ENCODE data around the gene RALBP1. TPM values are rescaled to one million over a fixed set of nuclear protein-coding genes. Genes with fewer than 3 reads are reported as not detected.
"Not testable (repeated sequence)": the region's sequence is repeated elsewhere in the genome, so short reads cannot be mapped to it uniquely, and the experiment has no call there.

RALBP1 gene
- 52.1 and 68.0 TPM in 2 replicates for total RNA-seq
- polyA plus RNA-seq = 31.1 and 33.5 TPM in 2 replicates

GRCh38 chr18:9474983-9475642, at the start of gene RALBP1:
Gene RALBP1, plus strand, starts transcription at chr18:9475513. Its CDS starts 37,533 bp downstream, at chr18:9513046.
- peak; percentile 100 for DNase-seq (ENCODE audit: low read depth in 1 of 2, low spot score in 1 of 2)
- H3K4me3 ChIP-seq = peak within 1 kb of the TSS; percentile 66
- no peaks in the 10 kb centered on the region for H3K9me3 ChIP-seq (ENCODE audit: low read depth)
- peaks cover 16% of the 10 kb centered on the region for H3K4me1 ChIP-seq (ENCODE audit: low read depth)
- H3K27ac ChIP-seq = peak within 1 kb of the TSS; percentile 83
- H3K27me3 ChIP-seq = no peaks in the 10 kb centered on the region
- peak; percentile 8 for TF ChIP-seq CTCF (IDR thresholded peaks at IDR 0.05; ENCODE audit: low read depth, low read length)
- H3K36me3 ChIP-seq = no peaks in the 10 kb centered on the region

- Histone ChIP-seq H3K4me1 (ENCODE audit: low read depth) (no peaks in the 10 kb centered on the region), H3K36me3 (no peaks in the 10 kb centered on the region), H3K27me3 (no peaks in the 10 kb centered on the region), H3K4me3 (no peak overlapping the region), H3K9me3 (ENCODE audit: low read depth) (no peaks in the 10 kb centered on the region), H3K27ac (no peak overlapping the region)
- DNase-seq (ENCODE audit: low read depth in 1 of 2, low spot score in 1 of 2) = no peak
- TF ChIP-seq CTCF (IDR thresholded peaks at IDR 0.05; ENCODE audit: low read depth, low read length) = no peak
These were observed 48.6 kb upstream of the RALBP1 start for GRCh38 chr18:9426753-9427152.

GRCh38 chr18:9428301-9428706, 47.0 kb upstream of the RALBP1 start:
- no peak for TF ChIP-seq CTCF (IDR thresholded peaks at IDR 0.05; ENCODE audit: low read depth, low read length)
- H3K9me3 ChIP-seq (ENCODE audit: low read depth) = no peaks in the 10 kb centered on the region
- no peaks in the 10 kb centered on the region for H3K36me3 ChIP-seq
- no peak for DNase-seq (ENCODE audit: low read depth in 1 of 2, low spot score in 1 of 2)
- H3K27ac ChIP-seq = no peak overlapping the region
- H3K4me1 ChIP-seq (ENCODE audit: low read depth) = no peaks in the 10 kb centered on the region
- no peak overlapping the region for H3K4me3 ChIP-seq
- H3K27me3 ChIP-seq = no peaks in the 10 kb centered on the region

GRCh38 chr18:9428862-9429661, 46.3 kb upstream of the RALBP1 start:
- H3K27ac ChIP-seq = no peak overlapping the region
- TF ChIP-seq CTCF (IDR thresholded peaks at IDR 0.05; ENCODE audit: low read depth, low read length) = no peak
- H3K36me3 ChIP-seq = no peaks in the 10 kb centered on the region
- H3K9me3 ChIP-seq (ENCODE audit: low read depth) = no peaks in the 10 kb centered on the region
- peaks cover 6% of the 10 kb centered on the region for H3K4me1 ChIP-seq (ENCODE audit: low read depth)
- no peak overlapping the region for H3K4me3 ChIP-seq
- H3K27me3 ChIP-seq = no peaks in the 10 kb centered on the region
- DNase-seq (ENCODE audit: low read depth in 1 of 2, low spot score in 1 of 2) = no peak

GRCh38 chr18:9429662-9429993, 45.7 kb upstream of the RALBP1 start:
- no peaks in the 10 kb centered on the region for H3K27me3 ChIP-seq
- H3K36me3 ChIP-seq = no peaks in the 10 kb centered on the region
- H3K9me3 ChIP-seq (ENCODE audit: low read depth) = no peaks in the 10 kb centered on the region
- no peak overlapping the region for H3K27ac ChIP-seq
- TF ChIP-seq CTCF (IDR thresholded peaks at IDR 0.05; ENCODE audit: low read depth, low read length) = no peak
- peak in 1 of 2 donors; percentile 36 for DNase-seq (ENCODE audit: low read depth in 1 of 2, low spot score in 1 of 2)
- peaks cover 8% of the 10 kb centered on the region for H3K4me1 ChIP-seq (ENCODE audit: low read depth)
- H3K4me3 ChIP-seq = no peak overlapping the region

GRCh38 chr18:9430315-9430714, 45.0 kb upstream of the RALBP1 start:
- not testable (repeated sequence) for H3K9me3 ChIP-seq (ENCODE audit: low read depth); H3K36me3 ChIP-seq; H3K4me1 ChIP-seq (ENCODE audit: low read depth); H3K4me3 ChIP-seq; H3K27ac ChIP-seq; H3K27me3 ChIP-seq; DNase-seq (ENCODE audit: low read depth in 1 of 2, low spot score in 1 of 2)
